Psoas muscle (tissue), 8 donors: Measurements from ENCODE around the gene AMMECR1L. TPM values are rescaled to one million over a fixed set of nuclear protein-coding genes. Genes with fewer than 3 reads are reported as not detected.
"Not testable (repeated sequence)": the region's sequence is repeated elsewhere in the genome, so short reads cannot be mapped to it uniquely, and the experiment has no call there.

Experiments used
- ATAC-seq, 4 donors: fragments of 200-7000 bp; cut with Tn5 transposase; one replicate each; pipeline ENCODE4 v1.9.1; 2020; ENCODE audit warnings: moderate library complexity in 3 of 4, mild to moderate bottlenecking in 2 of 4
- DNase-seq, 2 donors: peaks; one replicate each; pipeline ENCODE4 v3.0.0-alpha.2; 2020
- H3K27ac ChIP-seq: fragments of 200-600 bp; one replicate; pipeline ENCODE4 v1.8.0; 2022
- H3K27me3 ChIP-seq, 3 donors: fragments of 200-600 bp in 1 of 3; one replicate each; pipeline versions ENCODE4 v1.6.1 to v1.8.0; 2013 to 2022; ENCODE audit warnings: low read length in 2 of 3, mild to moderate bottlenecking in 2 of 3, moderate library complexity in 1 of 3; ENCODE audit not compliant: insufficient read depth in 3 of 3
- H3K36me3 ChIP-seq, 2 donors: fragments of 200-600 bp in 1 of 2; one replicate each; pipeline versions ENCODE4 v1.6.1 to v1.8.0; 2013 to 2022; ENCODE audit warnings: low read depth in 1 of 2, mild to moderate bottlenecking in 1 of 2, moderate library complexity in 1 of 2; ENCODE audit not compliant: insufficient read depth in 1 of 2
- H3K4me1 ChIP-seq: fragments of 200-600 bp; one replicate; pipeline ENCODE4 v1.8.0; 2022
- H3K4me3 ChIP-seq: fragments of 200-600 bp; one replicate; pipeline ENCODE4 v1.8.0; 2022; ENCODE audit warnings: mild to moderate bottlenecking
- H3K9me3 ChIP-seq: fragments of 200-600 bp; one replicate; pipeline ENCODE4 v1.8.0; 2022
- CTCF ChIP-seq: fragments of 200-600 bp; IDR thresholded peaks from one replicate; pipeline ENCODE4 v1.8.0; 2022; ENCODE audit warnings: antibody characterized with exemption
- WGBS, 3 donors: extraction: QIAGEN DNeasy Blood & Tissue Kit; methylation state at CpG; one replicate each; pipeline versions ENCODE4 v1.1.6 to v1.1.7; 2013; 5-methylcytosine and 5-hydroxymethylcytosine counted together
- intact Hi-C, 2 donors: fragments of 100-400 bp; cut with DNase I; formaldehyde crosslinking; loops; one replicate each; pipeline versions ENCODE4 v1.11.0 to v1.14.2; 2022
- polyA plus RNA-seq, 3 donors: library from polyadenylated mRNA; stranded (reverse); fragments of 200-250 nt; gene quantifications; one replicate each; pipeline ENCODE4 v1.2.3, GENCODE V29; 2013
- total RNA-seq, 4 donors: library from RNA; stranded (reverse); fragmentation: NEBNext Ultra II Directional in 2 of 4; extraction: Animal tissue kit (Norgen Biotek cat#: 25700) in 2 of 4; gene quantifications; one replicate each; pipeline versions ENCODE4 v1.2.1 to v1.2.4, GENCODE V29; 2021 to 2023
- donor health status: healthy with polysubstance abuse.
- donor health status: DM: no; HTN: no; CAD: no; lungs with moderate emphysema.
- donor health status: Bipolar disorder and iron deficiency.
- donor health status: healthy.
- donor health status: DM: yes; HTN: yes; CAD: no.
- donor health status: DM: no; HTN: no; CAD: no.
- donor health status: DM: no; HTN: no; CAD: no.
- donor health status: DM: yes; HTN: yes; CAD: no.

Gene AMMECR1L
- total and polyA plus RNA-seq, 7 donors, result 6.2 to 14.8 (median 11.0) TPM

DNA sequence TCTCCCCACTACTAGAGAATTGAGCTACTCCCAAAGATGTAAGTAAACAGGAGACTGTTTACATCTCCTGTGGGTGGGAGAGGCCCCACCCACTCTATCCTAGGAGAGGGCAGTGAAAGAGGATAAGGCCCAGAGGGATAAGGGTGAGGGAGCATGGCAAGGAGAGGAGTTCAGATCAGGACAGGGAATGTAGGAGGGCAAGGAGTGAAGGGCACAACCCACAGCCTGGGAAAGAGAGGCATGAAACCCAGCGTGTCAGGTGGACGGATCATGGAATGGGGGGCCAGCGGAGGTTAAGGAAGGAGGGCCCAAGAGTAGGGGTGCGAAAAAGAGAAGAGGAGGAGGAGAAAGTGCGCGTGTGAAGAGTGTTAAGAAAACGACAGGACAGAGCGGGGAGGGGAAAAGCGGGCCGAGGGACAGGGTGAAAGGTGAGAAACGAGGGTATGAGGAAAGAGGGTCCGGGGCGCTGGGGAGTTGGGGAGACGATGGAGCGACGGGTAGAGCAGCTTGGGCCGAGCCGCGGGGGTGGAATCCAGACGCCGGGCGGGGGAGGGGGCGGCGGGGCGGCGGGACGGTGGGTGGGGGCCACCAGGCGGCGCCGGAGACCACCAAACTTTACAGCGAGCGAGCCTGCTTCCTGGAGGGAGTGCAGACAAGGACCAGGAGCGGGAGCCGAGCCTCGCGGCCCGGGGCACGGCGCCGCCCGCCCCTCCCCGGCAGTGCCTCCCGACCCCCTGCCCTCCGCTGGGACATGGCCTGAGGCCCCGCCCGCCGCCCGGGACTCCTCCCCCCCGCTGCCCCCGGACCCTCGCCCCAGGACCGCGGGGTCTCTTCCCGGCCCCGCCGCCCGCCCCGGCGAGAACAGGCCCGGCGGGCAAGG is 655 bp downstream of the AMMECR1L start:
- 1 to 2% (median 1%) methylated on average over 13 to 42 of the region's 61 CpGs for WGBS, 3 donors
- intact Hi-C loops, result loop anchor here (5.0 to 10.0 kb wide), 5 partner anchors 77 to 210 kb away; partner anchors contain the start of genes UGGT1 (in 2 of the 2) and SAP130 (in 1 of the 2)
- DNase-seq (peak; percentile 49 to 76), ATAC-seq (peak; percentile 34 to 45 (median 40))
- H3K9me3 ChIP-seq, H3K27me3 ChIP-seq: not testable (repeated sequence)
- peaks cover 26% of the 10 kb centered on the region for H3K4me1 ChIP-seq
- peaks cover 0 to 43% of the 10 kb centered on the region in 2 donors for H3K36me3 ChIP-seq
- peak; percentile 34 for TF ChIP-seq CTCF
- peak overlapping the region; percentile 87 for H3K27ac ChIP-seq
- peak overlapping the region; percentile 78 for H3K4me3 ChIP-seq

DNA sequence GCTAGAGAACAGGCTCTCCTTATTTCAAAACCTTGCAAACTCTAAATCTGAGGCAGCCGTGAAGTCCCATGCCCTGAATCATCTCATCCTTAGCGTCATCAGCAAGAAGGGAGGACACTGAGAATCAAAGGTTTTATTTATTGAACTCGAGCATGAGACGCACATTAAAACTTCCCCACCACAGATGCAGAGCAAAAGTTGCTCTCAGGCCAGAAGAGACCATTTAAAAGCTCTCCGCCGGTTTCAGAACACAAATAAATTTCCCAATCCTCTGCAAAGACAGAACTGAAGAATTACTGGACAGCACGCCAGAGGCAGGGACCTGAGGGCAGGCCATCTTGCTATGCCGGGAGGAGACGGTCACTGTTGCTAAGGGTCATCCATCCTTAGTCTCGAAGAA is 1.3 kb downstream of the AMMECR1L start:
- no peaks in the 10 kb centered on the region for H3K9me3 ChIP-seq
- H3K27ac ChIP-seq, result peak overlapping the region; percentile 87
- ATAC-seq, result no peak
- H3K4me1 ChIP-seq, result peaks cover 26% of the 10 kb centered on the region
- 18 to 27% (median 20%) methylated on average over 10 of the region's 10 CpGs for WGBS, 3 donors
- no peak for DNase-seq
- no peak for TF ChIP-seq CTCF
- no peaks in the 10 kb centered on the region for H3K27me3 ChIP-seq
- H3K36me3 ChIP-seq, result peaks cover 0 to 50% of the 10 kb centered on the region in 2 donors
- intact Hi-C loops, result loop anchor here (5.0 to 10.0 kb wide), 5 partner anchors 78 to 210 kb away; partner anchors contain the start of genes UGGT1 (in 2 of the 2) and SAP130 (in 1 of the 2)
- H3K4me3 ChIP-seq, result peak overlapping the region; percentile 78

DNA sequence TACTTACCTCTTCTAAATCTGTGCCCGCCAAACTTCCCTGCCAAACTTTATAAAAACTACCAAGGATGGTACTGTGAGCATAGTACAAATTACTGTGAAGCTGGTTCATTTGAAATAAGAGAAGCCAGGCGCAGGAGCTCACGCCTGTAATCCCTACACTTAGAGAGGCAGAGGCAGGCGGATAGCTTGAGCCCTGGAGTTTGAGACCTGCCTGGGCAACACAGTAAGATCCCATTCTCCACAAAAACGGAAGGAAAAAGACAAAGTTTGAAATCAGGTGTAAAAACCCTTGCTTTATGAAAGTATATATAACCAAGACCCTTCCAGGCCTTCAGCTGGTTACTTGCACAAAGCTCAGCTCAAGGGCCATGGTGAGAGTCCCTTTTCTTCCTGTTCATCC is 5.9 kb downstream of the AMMECR1L start:
- ATAC-seq (no peak), DNase-seq (no peak)
- intact Hi-C loops, result loop anchor here (5.0 to 10.0 kb wide), 5 partner anchors 82 to 215 kb away; partner anchors contain the start of genes UGGT1 (in 2 of the 2) and SAP130 (in 1 of the 2)
- Histone ChIP-seq H3K4me1 (peaks cover 17% of the 10 kb centered on the region), H3K36me3 (peaks cover 0 to 59% of the 10 kb centered on the region in 2 donors), H3K4me3 (no peak overlapping the region), H3K27me3 (no peaks in the 10 kb centered on the region), H3K9me3 (no peaks in the 10 kb centered on the region), H3K27ac (no peak overlapping the region)
- 83 to 93% (median 93%) methylated on average over 5 of the region's 5 CpGs for WGBS, 3 donors
- TF ChIP-seq CTCF, result no peak

- Histone ChIP-seq H3K4me3 (no peak overlapping the region), H3K27ac (no peak overlapping the region), H3K36me3 (peaks cover 0 to 55% of the 10 kb centered on the region in 2 donors), H3K27me3 (no peaks in the 10 kb centered on the region), H3K9me3 (no peaks in the 10 kb centered on the region), H3K4me1 (peaks cover 14% of the 10 kb centered on the region)
- intact Hi-C loops, result no loop called here
- ATAC-seq (no peak), DNase-seq (no peak)
- 73 to 81% (median 76%) methylated on average over 3 of the region's 3 CpGs for WGBS, 3 donors
- TF ChIP-seq CTCF, result no peak
These were observed 8.1 kb downstream of the AMMECR1L start for GRCh38 chr2:127877626-127878025.
